H9 (cell line): ENCODE results near the gene STAMBPL1. TPM values are rescaled to one million over a fixed set of nuclear protein-coding genes. Genes with fewer than 3 reads are reported as not detected.

Source experiments
- DNase-seq: peaks from one replicate; pipeline ENCODE4 v3.0.0-alpha.2; 2017
- H2AFZ ChIP-seq: one replicate; pipeline ENCODE4 v1.6.1; 2013; ENCODE audit warnings: mild to moderate bottlenecking, low read length, control low read depth, moderate library complexity
- H2AK5ac ChIP-seq: 2 replicates; pipeline ENCODE4 v1.6.1; 2013; ENCODE audit warnings: low read length, control low read depth, mixed read lengths; ENCODE audit not compliant: insufficient read length
- H2BK120ac ChIP-seq: one replicate; pipeline ENCODE4 v1.6.1; 2013; ENCODE audit warnings: low read depth, mild to moderate bottlenecking, low read length, control low read depth, inconsistent platforms; ENCODE audit not compliant: poor library complexity, severe bottlenecking
- H2BK12ac ChIP-seq: 2 replicates; pipeline ENCODE4 v1.6.1; 2013; ENCODE audit warnings: low read length, control low read depth, mixed read lengths, low read depth; ENCODE audit not compliant: insufficient read length
- H2BK15ac ChIP-seq: 2 replicates; pipeline ENCODE4 v1.6.1; 2013; ENCODE audit warnings: low read depth, low read length, control low read depth
- H2BK20ac ChIP-seq: one replicate; pipeline ENCODE4 v1.6.1; 2013; ENCODE audit warnings: low read depth, mild to moderate bottlenecking, low read length, control low read depth, inconsistent platforms; ENCODE audit not compliant: poor library complexity, severe bottlenecking
- H2BK5ac ChIP-seq: 2 replicates; pipeline ENCODE4 v1.6.1; 2013; ENCODE audit warnings: low read length, control low read depth, mixed read lengths; ENCODE audit not compliant: insufficient read length
- H3K14ac ChIP-seq: 2 replicates; pipeline ENCODE4 v1.6.1; 2013; ENCODE audit warnings: low read length, control low read depth; ENCODE audit not compliant: insufficient read depth
- H3K18ac ChIP-seq: 2 replicates; pipeline ENCODE4 v1.6.1; 2013; ENCODE audit warnings: low read depth, mild to moderate bottlenecking, mixed read lengths, low read length, control low read depth; ENCODE audit not compliant: insufficient read length
- H3K23ac ChIP-seq: 2 replicates; pipeline ENCODE4 v1.6.1; 2013; ENCODE audit warnings: low read length, control low read depth, mixed read lengths, low read depth; ENCODE audit not compliant: insufficient read length
- H3K23me2 ChIP-seq: 2 replicates; pipeline ENCODE4 v1.6.1; 2013; ENCODE audit warnings: low read depth, mild to moderate bottlenecking, mixed read lengths, low read length, control low read depth; ENCODE audit not compliant: insufficient read length, poor library complexity, severe bottlenecking
- H3K27ac ChIP-seq: 2 replicates; pipeline ENCODE4 v1.5.1; 2013; ENCODE audit warnings: low read length, control low read depth, mixed read lengths, low read depth; ENCODE audit not compliant: insufficient read length
- H3K27me3 ChIP-seq: 2 replicates; pipeline ENCODE4 v1.6.1; 2013; ENCODE audit warnings: low read length, control low read depth, inconsistent platforms; ENCODE audit not compliant: insufficient read depth
- H3K4ac ChIP-seq: 2 replicates; pipeline ENCODE4 v1.6.1; 2013; ENCODE audit warnings: low read depth, mild to moderate bottlenecking, control low read depth, inconsistent platforms, low read length, moderate library complexity
- H3K4me1 ChIP-seq: 2 replicates; pipeline ENCODE4 v1.6.1; 2013; ENCODE audit warnings: low read length, control low read depth, inconsistent platforms; ENCODE audit not compliant: insufficient read depth
- H3K4me2 ChIP-seq: 2 replicates; pipeline ENCODE4 v1.6.1; 2013; ENCODE audit warnings: low read length, control low read depth, mixed read lengths; ENCODE audit not compliant: insufficient read length, insufficient read depth
- H3K56ac ChIP-seq: 2 replicates; pipeline ENCODE4 v1.6.1; 2013; ENCODE audit warnings: low read depth, mild to moderate bottlenecking, mixed read lengths, low read length, control low read depth; ENCODE audit not compliant: insufficient read length
- H3K79me1 ChIP-seq: 2 replicates; pipeline ENCODE4 v1.6.1; 2013; ENCODE audit warnings: low read depth, mild to moderate bottlenecking, moderate library complexity, low read length, control low read depth, inconsistent platforms; ENCODE audit not compliant: insufficient read depth, poor library complexity, severe bottlenecking
- H3K79me2 ChIP-seq: 2 replicates; pipeline ENCODE4 v1.6.1; 2013; ENCODE audit warnings: low read length, control low read depth, inconsistent platforms; ENCODE audit not compliant: insufficient read depth
- H3K9ac ChIP-seq: 2 replicates; pipeline ENCODE4 v1.6.1; 2013; ENCODE audit warnings: low read length, control low read depth, mixed read lengths; ENCODE audit not compliant: insufficient read length; ENCODE audit errors: extremely low read depth
- H3K9me3 ChIP-seq: one replicate; pipeline ENCODE4 v1.6.1; 2013; ENCODE audit warnings: low read depth, low read length, inconsistent platforms; ENCODE audit not compliant: control insufficient read depth
- H3T11ph ChIP-seq: one replicate; pipeline ENCODE4 v1.6.1; 2013; ENCODE audit warnings: mild to moderate bottlenecking, low read length, control low read depth, inconsistent platforms
- H4K20me1 ChIP-seq: one replicate; pipeline ENCODE4 v1.6.1; 2013; ENCODE audit not compliant: control insufficient read depth, insufficient read length, insufficient read depth
- H4K5ac ChIP-seq: 2 replicates; pipeline ENCODE4 v1.6.1; 2013; ENCODE audit warnings: low read depth, mild to moderate bottlenecking, mixed read lengths, low read length, control low read depth; ENCODE audit not compliant: insufficient read length
- H4K8ac ChIP-seq: replicated peaks from 2 replicates; pipeline ENCODE4 v1.6.1; 2013; ENCODE audit warnings: low read length, control low read depth, mixed read lengths, low read depth; ENCODE audit not compliant: insufficient read length
- H4K91ac ChIP-seq: 2 replicates; pipeline ENCODE4 v1.6.1; 2013; ENCODE audit warnings: low read depth, mild to moderate bottlenecking, moderate library complexity, mixed read lengths, low read length, control low read depth; ENCODE audit not compliant: insufficient read length
- H3K27ac Mint-ChIP-seq, 3 experiments: 2 replicates in 2 of 3; 3 replicates in 1 of 3; pipeline ENCODE4 v1.8.0; 2020 to 2021; ENCODE audit warnings: mixed read lengths in 3 of 3, mild to moderate bottlenecking in 1 of 3, moderate library complexity in 1 of 3
- H3K27me3 Mint-ChIP-seq: 2 replicates; pipeline ENCODE4 v1.8.0; 2021; ENCODE audit warnings: low read depth, mild to moderate bottlenecking, moderate library complexity, mixed read lengths
- H3K36me3 Mint-ChIP-seq, 3 experiments: 2 replicates in 2 of 3; 3 replicates in 1 of 3; pipeline ENCODE4 v1.8.0; 2020 to 2021; ENCODE audit warnings: low read depth in 3 of 3, mixed read lengths in 3 of 3; ENCODE audit not compliant: insufficient read depth in 1 of 3
- H3K4me1 Mint-ChIP-seq, 2 experiments: 2 replicates each; pipeline ENCODE4 v1.8.0; 2020; ENCODE audit warnings: mixed read lengths in 2 of 2
- H3K4me3 Mint-ChIP-seq, 2 experiments: 2 replicates in 1 of 2; 3 replicates in 1 of 2; pipeline ENCODE4 v1.8.0; 2020 to 2021; ENCODE audit warnings: mild to moderate bottlenecking in 2 of 2, mixed read lengths in 2 of 2, moderate library complexity in 1 of 2
- H3K9me3 Mint-ChIP-seq, 2 experiments: 2 replicates in 1 of 2; 3 replicates in 1 of 2; pipeline ENCODE4 v1.8.0; 2020; ENCODE audit warnings: mild to moderate bottlenecking in 2 of 2, mixed read lengths in 2 of 2, moderate library complexity in 1 of 2
- CTCF ChIP-seq: fragments of 200-600 bp; sonication (generic); conservative IDR thresholded peaks from 3 replicates; pipeline ENCODE4 v1.8.0; 2021; ENCODE audit warnings: antibody characterized with exemption, mild to moderate bottlenecking
- WGBS: extraction: QIAGEN DNeasy Blood & Tissue Kit; methylation state at CpG from one replicate; pipeline ENCODE4 v1.1.7; 2013; ENCODE audit warnings: missing lambda C conversion rate, low lambda C conversion rate, mixed read lengths; ENCODE audit not compliant: insufficient read length; ENCODE audit errors: extremely low coverage; 5-methylcytosine and 5-hydroxymethylcytosine counted together
- total RNA-seq: library from RNA; stranded (reverse); gene quantifications from 2 replicates; pipeline ENCODE4 v1.2.1, GENCODE V29; 2021

STAMBPL1 gene
- total RNA-seq, 1 experiment from 2014 or later = 3.2 TPM

DNA sequence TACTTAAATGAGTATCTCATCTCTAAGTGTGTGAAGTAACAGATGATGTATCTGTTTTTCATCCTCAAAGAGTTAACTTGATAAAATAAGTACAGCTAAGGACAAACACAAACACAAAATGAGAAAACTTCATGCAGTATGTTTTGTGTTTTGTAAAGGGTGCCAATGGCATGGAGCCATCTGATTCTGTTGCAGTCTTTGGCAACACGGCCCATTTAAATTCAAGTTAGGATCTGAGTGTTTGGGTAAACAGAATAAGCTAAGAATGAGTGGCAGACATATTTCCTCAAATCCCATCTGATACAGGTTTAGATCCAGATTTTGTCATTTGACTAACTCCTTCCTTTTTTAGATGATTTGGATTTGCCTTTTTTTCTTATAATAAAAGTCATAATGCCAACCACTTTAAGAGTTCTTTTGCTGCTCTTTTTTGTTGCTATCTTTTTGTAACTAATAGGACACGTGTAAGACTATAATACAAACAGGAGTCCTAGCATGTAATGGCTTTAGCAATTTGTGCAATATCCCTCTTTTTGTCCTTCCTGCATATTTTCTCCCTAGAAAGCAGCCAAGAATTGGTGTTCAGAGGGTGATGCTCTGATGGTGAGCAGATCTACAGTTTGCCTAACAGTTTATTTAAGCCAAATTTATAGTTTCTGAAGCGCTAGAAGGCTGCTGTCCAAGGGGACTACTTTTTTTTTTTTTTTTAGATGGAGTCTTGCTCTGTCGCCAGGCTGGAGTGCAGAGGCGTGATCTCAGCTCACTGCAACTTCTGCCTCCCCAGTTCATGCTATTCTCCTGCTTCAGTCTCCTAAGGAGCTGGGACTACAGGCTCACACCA lies 91.4 kb downstream of the STAMBPL1 start:
- no peak overlapping the region for H4K5ac ChIP-seq
- H2BK12ac ChIP-seq = no peak overlapping the region
- no peak for DNase-seq
- H2BK5ac ChIP-seq = no peak overlapping the region
- H4K91ac ChIP-seq = no peak overlapping the region
- H3K79me1 ChIP-seq = no peaks in the 10 kb centered on the region
- no peak overlapping the region for H3K4me3 Mint-ChIP-seq
- H3K9me3 Mint-ChIP-seq = no peaks in the 10 kb centered on the region
- no peaks in the 10 kb centered on the region for H3K4me1 ChIP-seq
- H4K20me1 ChIP-seq = no peaks in the 10 kb centered on the region
- no peak overlapping the region for H3T11ph ChIP-seq
- no peak overlapping the region for H2BK120ac ChIP-seq
- no peak overlapping the region for H3K27ac Mint-ChIP-seq
- no peaks in the 10 kb centered on the region for H3K9me3 ChIP-seq
- no peak overlapping the region for H3K23ac ChIP-seq
- no peak overlapping the region for H2AFZ ChIP-seq
- no peaks in the 10 kb centered on the region for H3K79me2 ChIP-seq
- no peak overlapping the region for H3K4ac ChIP-seq
- H3K27me3 ChIP-seq = no peaks in the 10 kb centered on the region
- H3K56ac ChIP-seq = no peak overlapping the region
- no peak overlapping the region for H3K9ac ChIP-seq
- WGBS = no CpG with 5 or more reads among the region's 5 CpGs
- no peak overlapping the region for H3K14ac ChIP-seq
- H3K23me2 ChIP-seq = no peaks in the 10 kb centered on the region
- no peaks in the 10 kb centered on the region for H3K36me3 Mint-ChIP-seq
- no peak for TF ChIP-seq CTCF
- H2BK15ac ChIP-seq = no peak overlapping the region
- no peaks in the 10 kb centered on the region for H3K27me3 Mint-ChIP-seq
- no peak overlapping the region for H3K27ac ChIP-seq
- H2BK20ac ChIP-seq = no peak overlapping the region
- H3K18ac ChIP-seq = no peak overlapping the region
- H2AK5ac ChIP-seq = no peak overlapping the region
- H3K4me1 Mint-ChIP-seq = no peaks in the 10 kb centered on the region
- no peak overlapping the region for H4K8ac ChIP-seq
- H3K4me2 ChIP-seq = no peak overlapping the region

Other genes with a start within 250 kb of the STAMBPL1 start
- gene LIPF, start 215.8 kb upstream of the STAMBPL1 start, total RNA-seq = not detected in 2 replicates
- not detected in 2 replicates for gene LIPK, start 174.0 kb upstream of the STAMBPL1 start, total RNA-seq
- not detected in 2 replicates for gene LIPN, start 120.2 kb upstream of the STAMBPL1 start, total RNA-seq
- not detected in 2 replicates for gene LIPM, start 77.5 kb upstream of the STAMBPL1 start, total RNA-seq
- gene ANKRD22, start 28.4 kb upstream of the STAMBPL1 start, total RNA-seq = not detected in 2 replicates
- 2.3 and 2.4 TPM in 2 replicates for gene ACTA2, start 72.5 kb downstream of the STAMBPL1 start, total RNA-seq
- gene FAS, start 110.6 kb downstream of the STAMBPL1 start, total RNA-seq = 3.0 and 3.1 TPM in 2 replicates